Tibial artery (tissue), 4 donors: ENCODE results near the gene TMEM164.

Experiments
- DNase-seq, 2 donors: peaks; one replicate each; pipeline ENCODE4 v3.0.0-alpha.2; 2019
- H3K27ac ChIP-seq, 2 donors: fragments of 200-600 bp; sonication (generic) in 1 of 2; 1 replicate in 1 of 2; 2 replicates in 1 of 2; pipeline ENCODE4 v1.5.1; 2018 to 2019; ENCODE audit warnings: mild to moderate bottlenecking in 1 of 2
- H3K27me3 ChIP-seq, 2 donors: fragments of 200-600 bp; sonication (generic) in 1 of 2; one replicate each; pipeline versions ENCODE4 v1.5.1 to v1.6.0; 2016 to 2019
- H3K36me3 ChIP-seq, 3 donors: fragments of 200-600 bp; sonication (generic) in 2 of 3; one replicate each; pipeline ENCODE4 v1.5.1; 2016 to 2019; ENCODE audit warnings: mild to moderate bottlenecking in 2 of 3
- H3K4me1 ChIP-seq, 4 donors: fragments of 200-600 bp; sonication (generic) in 2 of 4; 1 replicate in 3 of 4; 2 replicates in 1 of 4; pipeline ENCODE4 v1.5.1; 2016 to 2019
- H3K4me3 ChIP-seq, 2 donors: fragments of 200-600 bp; sonication (generic) in 1 of 2; 1 replicate in 1 of 2; 2 replicates in 1 of 2; pipeline ENCODE4 v1.5.1; 2018 to 2019; ENCODE audit warnings: mild to moderate bottlenecking in 2 of 2
- H3K9me3 ChIP-seq, 3 donors: fragments of 200-600 bp; sonication (generic) in 1 of 3; one replicate each; pipeline ENCODE4 v1.5.1; 2016 to 2019
- intact Hi-C: fragments of 100-400 bp; cut with DNase I; formaldehyde crosslinking; loops from one replicate; pipeline ENCODE4 v1.15.0; 2023; ENCODE audit warnings: low total_unique reads
- TF ChIP-seq, protein P1 (sequence below), 2 experiments: fragments of 200-600 bp in 1 of 2; fragments of 450-650 bp in 1 of 2; IDR thresholded peaks; one replicate each; pipeline ENCODE4 v1.5.1; 2017 to 2019; ENCODE audit warnings: antibody characterized with exemption in 2 of 2, mild to moderate bottlenecking in 1 of 2, moderate library complexity in 1 of 2

TMEM164 gene

DNA sequence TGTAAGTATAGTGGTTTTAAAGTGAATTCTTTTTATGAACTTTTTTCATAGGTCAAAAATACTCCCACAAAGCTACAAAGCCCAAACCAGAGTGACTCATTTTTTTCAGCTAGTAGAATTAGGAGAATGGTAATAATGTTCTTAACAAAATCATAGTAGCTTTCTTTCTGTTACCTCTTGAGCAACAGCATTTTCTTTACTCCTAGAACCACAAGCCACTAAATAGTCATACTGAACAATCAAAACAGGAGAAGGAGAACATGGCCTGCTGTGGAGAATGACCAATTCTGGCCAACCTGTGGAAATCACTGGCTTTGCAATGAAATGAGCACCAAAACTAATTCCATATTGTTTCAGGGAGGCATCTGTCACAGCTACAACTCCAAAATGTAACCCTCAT lies 202.1 kb downstream of the TMEM164 start:
- H3K27ac ChIP-seq = no peak overlapping the region
- H3K27me3 ChIP-seq = no peaks in the 10 kb centered on the region
- H3K4me1 ChIP-seq = no peaks in the 10 kb centered on the region
- H3K9me3 ChIP-seq = no peaks in the 10 kb centered on the region
- TF ChIP-seq, protein P1, sequence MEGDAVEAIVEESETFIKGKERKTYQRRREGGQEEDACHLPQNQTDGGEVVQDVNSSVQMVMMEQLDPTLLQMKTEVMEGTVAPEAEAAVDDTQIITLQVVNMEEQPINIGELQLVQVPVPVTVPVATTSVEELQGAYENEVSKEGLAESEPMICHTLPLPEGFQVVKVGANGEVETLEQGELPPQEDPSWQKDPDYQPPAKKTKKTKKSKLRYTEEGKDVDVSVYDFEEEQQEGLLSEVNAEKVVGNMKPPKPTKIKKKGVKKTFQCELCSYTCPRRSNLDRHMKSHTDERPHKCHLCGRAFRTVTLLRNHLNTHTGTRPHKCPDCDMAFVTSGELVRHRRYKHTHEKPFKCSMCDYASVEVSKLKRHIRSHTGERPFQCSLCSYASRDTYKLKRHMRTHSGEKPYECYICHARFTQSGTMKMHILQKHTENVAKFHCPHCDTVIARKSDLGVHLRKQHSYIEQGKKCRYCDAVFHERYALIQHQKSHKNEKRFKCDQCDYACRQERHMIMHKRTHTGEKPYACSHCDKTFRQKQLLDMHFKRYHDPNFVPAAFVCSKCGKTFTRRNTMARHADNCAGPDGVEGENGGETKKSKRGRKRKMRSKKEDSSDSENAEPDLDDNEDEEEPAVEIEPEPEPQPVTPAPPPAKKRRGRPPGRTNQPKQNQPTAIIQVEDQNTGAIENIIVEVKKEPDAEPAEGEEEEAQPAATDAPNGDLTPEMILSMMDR (IDR thresholded peaks at IDR 0.05) = no peak
- H3K36me3 ChIP-seq = no peaks in the 10 kb centered on the region
- no peak overlapping the region for H3K4me3 ChIP-seq
- DNase-seq = no peak
- intact Hi-C loops = no loop called here

DNA sequence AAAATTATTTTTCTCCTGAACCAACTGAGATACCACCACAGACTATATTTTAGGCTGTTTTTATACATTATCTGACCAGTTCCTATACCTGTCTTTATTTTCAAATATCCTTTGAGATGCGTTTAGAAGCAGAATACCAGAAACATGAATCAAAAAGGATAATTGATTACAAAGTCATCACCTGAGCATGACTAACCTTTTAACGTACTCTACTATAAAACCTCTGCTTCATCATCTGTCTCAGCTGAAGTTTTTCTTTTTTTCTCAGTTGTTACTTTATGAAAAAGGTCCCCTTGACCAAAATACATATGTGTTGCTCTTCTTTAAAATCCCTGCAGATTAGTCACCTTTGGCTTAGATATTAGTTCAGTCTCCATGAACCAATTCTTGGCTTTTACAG lies 205.2 kb downstream of the TMEM164 start:
- Histone ChIP-seq H3K36me3 (no peaks in the 10 kb centered on the region), H3K4me3 (no peak overlapping the region), H3K27ac (no peak overlapping the region), H3K4me1 (no peaks in the 10 kb centered on the region), H3K27me3 (no peaks in the 10 kb centered on the region), H3K9me3 (no peaks in the 10 kb centered on the region)
- TF ChIP-seq, protein P1 (IDR thresholded peaks at IDR 0.05) = no peak
- no peak for DNase-seq
- intact Hi-C loops = no loop called here

DNA sequence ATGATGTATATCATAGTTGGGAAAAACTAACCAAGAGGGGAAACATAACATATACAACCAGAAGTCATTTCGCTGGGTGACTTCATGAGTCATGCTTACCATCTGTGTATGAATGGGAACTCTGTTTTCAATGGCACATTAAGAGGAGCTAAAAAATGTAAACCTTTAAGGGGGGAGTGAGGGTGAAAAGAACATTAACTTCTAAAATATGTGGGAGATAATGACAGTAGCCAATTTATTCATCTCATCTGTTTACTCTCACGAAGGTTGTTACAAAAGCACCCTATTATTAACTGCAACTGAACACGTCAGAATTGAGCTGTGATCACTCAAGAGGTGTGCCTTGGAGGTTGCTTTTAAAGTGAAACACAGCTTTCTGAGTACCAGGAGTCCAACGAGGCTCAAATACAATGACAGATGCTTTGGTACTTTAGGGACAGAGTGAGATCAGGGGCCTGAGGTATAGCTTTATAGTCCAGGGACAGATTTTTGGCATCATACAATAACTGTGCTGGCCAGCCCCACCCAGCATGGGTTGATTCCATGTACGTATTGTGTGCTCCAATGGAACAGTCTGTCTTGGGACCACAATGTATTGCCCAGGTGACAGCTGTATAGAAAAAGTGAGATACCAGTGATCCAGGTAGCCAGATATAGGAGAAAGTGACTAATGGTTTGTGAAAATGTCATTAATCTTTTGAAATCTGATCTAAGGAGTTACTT lies 207.7 kb downstream of the TMEM164 start:
- Histone ChIP-seq H3K4me1 (no peaks in the 10 kb centered on the region), H3K36me3 (no peaks in the 10 kb centered on the region), H3K27ac (no peak overlapping the region), H3K4me3 (no peak overlapping the region), H3K9me3 (no peaks in the 10 kb centered on the region), H3K27me3 (no peaks in the 10 kb centered on the region)
- no peak for DNase-seq
- TF ChIP-seq, protein P1 (IDR thresholded peaks at IDR 0.05) = no peak
- intact Hi-C loops = no loop called here

DNA sequence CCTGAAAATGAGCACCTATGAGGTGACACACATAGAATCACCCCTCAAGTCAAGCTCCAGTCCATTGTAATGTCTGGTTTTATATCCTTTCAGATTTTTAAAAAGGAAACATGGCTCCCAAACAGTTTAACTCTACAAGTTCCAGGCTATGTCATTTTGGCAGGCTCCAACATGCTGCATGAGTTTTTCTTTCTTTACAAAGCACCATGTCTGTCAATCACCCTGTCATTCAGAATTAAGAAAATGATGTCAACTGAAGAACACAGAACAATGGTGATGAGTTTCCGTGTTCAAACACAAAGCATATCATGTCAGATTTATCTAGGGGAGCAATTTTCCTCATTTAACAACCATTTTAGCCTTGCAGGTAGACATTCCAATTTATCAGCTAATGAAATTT lies 208.4 kb downstream of the TMEM164 start:
- no peak overlapping the region for H3K27ac ChIP-seq
- TF ChIP-seq, protein P1 (IDR thresholded peaks at IDR 0.05) = no peak
- no peak overlapping the region for H3K4me3 ChIP-seq
- no peaks in the 10 kb centered on the region for H3K4me1 ChIP-seq
- H3K9me3 ChIP-seq = no peaks in the 10 kb centered on the region
- H3K27me3 ChIP-seq = no peaks in the 10 kb centered on the region
- intact Hi-C loops = no loop called here
- no peaks in the 10 kb centered on the region for H3K36me3 ChIP-seq
- DNase-seq = no peak

DNA sequence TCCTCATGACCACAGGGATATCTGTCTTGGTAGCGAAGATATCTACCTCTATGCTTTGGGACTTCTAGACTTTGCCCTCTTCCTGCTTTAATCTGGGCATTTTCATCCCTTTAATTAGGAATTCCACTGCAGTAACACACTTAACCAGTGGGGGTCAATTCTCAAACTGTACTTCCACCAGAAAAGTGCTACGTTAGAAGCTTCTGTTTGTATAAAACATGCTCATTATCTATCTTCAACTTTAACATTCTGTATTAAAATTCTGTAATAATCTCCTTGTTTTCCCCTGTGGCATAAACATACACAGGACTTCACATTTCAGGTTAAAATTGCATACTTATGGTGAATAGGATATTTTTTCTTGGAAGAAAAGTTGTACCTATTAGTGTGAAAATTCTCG lies 209.4 kb downstream of the TMEM164 start:
- no peaks in the 10 kb centered on the region for H3K27me3 ChIP-seq
- no peak overlapping the region for H3K4me3 ChIP-seq
- H3K36me3 ChIP-seq = no peaks in the 10 kb centered on the region
- TF ChIP-seq, protein P1 (IDR thresholded peaks at IDR 0.05) = no peak
- H3K4me1 ChIP-seq = no peaks in the 10 kb centered on the region
- H3K27ac ChIP-seq = no peak overlapping the region
- DNase-seq = no peak
- intact Hi-C loops = no loop called here
- no peaks in the 10 kb centered on the region for H3K9me3 ChIP-seq

DNA sequence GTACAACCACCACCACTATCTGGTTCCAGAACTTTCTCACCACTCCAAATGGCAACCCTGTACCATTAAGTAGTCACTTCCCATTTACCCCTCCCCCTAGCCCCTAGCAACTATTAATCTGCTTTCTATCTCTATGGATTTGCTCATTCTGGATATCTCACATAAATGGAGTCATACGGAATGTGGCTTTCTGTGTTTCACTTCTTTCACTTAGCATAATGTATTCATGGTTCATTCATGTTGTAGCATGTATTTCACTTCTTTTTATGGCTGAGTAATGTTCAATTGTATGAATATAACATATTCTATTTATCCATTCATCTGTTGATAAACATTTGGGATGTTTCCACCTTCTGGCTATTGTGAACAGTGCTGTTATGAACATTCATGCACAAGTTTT lies 210.3 kb downstream of the TMEM164 start:
- Histone ChIP-seq H3K9me3 (no peaks in the 10 kb centered on the region), H3K4me3 (no peak overlapping the region), H3K4me1 (no peaks in the 10 kb centered on the region), H3K27ac (no peak overlapping the region), H3K27me3 (no peaks in the 10 kb centered on the region), H3K36me3 (no peaks in the 10 kb centered on the region)
- intact Hi-C loops = no loop called here
- DNase-seq = no peak
- TF ChIP-seq, protein P1 (IDR thresholded peaks at IDR 0.05) = no peak
